Adrenal gland (tissue), 5 donors: ENCODE data around the gene GPATCH3.

ENCODE experiments used
- POLR2A ChIP-seq, 2 donors: fragments of 450-650 bp; IDR thresholded peaks; one replicate each; pipeline ENCODE4 v1.6.1; 2017; ENCODE audit warnings: antibody characterized with exemption in 2 of 2, mild to moderate bottlenecking in 2 of 2, moderate library complexity in 1 of 2
- TF ChIP-seq, protein P1 (sequence below), 6 experiments: fragments of 450-650 bp in 4 of 6; fragments of 200-600 bp in 2 of 6; sonication (generic) in 1 of 6; IDR thresholded peaks; 1 replicate in 5 of 6; 2 replicates in 1 of 6; pipeline versions ENCODE4 v1.5.1 to v1.8.0; 2016 to 2021; ENCODE audit warnings: antibody characterized with exemption in 6 of 6, mild to moderate bottlenecking in 2 of 6, moderate library complexity in 1 of 6
- donor health status: DM: no; HTN: no; CAD: no.

DNA sequence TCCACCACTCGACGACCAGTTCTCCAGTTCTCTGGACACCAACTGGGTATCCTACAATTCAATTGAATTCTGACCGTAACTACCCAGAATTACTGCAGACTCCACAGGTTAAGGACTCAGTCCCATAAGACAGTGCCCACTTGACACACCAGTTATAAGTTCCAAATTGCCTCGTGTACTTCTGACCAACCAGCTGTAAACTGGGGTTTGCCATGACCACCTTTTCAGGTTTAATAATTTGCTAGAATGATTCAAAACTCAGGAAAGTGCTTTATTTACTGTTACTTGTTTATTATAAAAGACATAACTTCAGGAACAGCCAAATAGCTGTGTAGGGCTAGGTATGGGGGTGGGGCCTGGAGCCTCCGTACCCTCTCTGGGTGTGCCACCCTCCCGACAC is 36.6 kb upstream of the GPATCH3 start:
- TF ChIP-seq, protein P1, sequence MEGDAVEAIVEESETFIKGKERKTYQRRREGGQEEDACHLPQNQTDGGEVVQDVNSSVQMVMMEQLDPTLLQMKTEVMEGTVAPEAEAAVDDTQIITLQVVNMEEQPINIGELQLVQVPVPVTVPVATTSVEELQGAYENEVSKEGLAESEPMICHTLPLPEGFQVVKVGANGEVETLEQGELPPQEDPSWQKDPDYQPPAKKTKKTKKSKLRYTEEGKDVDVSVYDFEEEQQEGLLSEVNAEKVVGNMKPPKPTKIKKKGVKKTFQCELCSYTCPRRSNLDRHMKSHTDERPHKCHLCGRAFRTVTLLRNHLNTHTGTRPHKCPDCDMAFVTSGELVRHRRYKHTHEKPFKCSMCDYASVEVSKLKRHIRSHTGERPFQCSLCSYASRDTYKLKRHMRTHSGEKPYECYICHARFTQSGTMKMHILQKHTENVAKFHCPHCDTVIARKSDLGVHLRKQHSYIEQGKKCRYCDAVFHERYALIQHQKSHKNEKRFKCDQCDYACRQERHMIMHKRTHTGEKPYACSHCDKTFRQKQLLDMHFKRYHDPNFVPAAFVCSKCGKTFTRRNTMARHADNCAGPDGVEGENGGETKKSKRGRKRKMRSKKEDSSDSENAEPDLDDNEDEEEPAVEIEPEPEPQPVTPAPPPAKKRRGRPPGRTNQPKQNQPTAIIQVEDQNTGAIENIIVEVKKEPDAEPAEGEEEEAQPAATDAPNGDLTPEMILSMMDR (IDR thresholded peaks at IDR 0.05), result no peak
- TF ChIP-seq POLR2A (IDR thresholded peaks at IDR 0.05), result no peak
